NT2/D1 (cell line): ENCODE data around the gene GMDS.

ENCODE experiments used
- DNase-seq: peaks from one replicate; pipeline ENCODE4 v3.0.0-alpha.2; 2011; ENCODE audit warnings: low read depth, low spot score
- H3K27me3 ChIP-seq: 2 replicates; pipeline ENCODE4 v1.6.0; 2011; ENCODE audit warnings: mild to moderate bottlenecking; ENCODE audit not compliant: insufficient read length, insufficient read depth
- H3K36me3 ChIP-seq: 2 replicates; pipeline ENCODE4 v1.6.1; 2011; ENCODE audit warnings: mild to moderate bottlenecking, low read length, mixed read lengths; ENCODE audit not compliant: insufficient read depth, insufficient read length
- H3K4me1 ChIP-seq: 2 replicates; pipeline ENCODE4 v1.5.1; 2011; ENCODE audit not compliant: insufficient read depth, insufficient read length
- H3K4me3 ChIP-seq: 2 replicates; pipeline ENCODE4 v1.5.1; 2011; ENCODE audit warnings: low read depth; ENCODE audit not compliant: insufficient read length
- H3K9ac ChIP-seq: 2 replicates; pipeline ENCODE4 v1.6.0; 2011; ENCODE audit warnings: low read depth; ENCODE audit not compliant: insufficient read length
- H3K9me3 ChIP-seq: 2 replicates; pipeline ENCODE4 v1.5.1; 2011; ENCODE audit warnings: mild to moderate bottlenecking, low read length; ENCODE audit not compliant: insufficient read depth
- SUZ12 ChIP-seq: IDR thresholded peaks from 2 replicates; pipeline ENCODE4 v1.6.1; 2011; ENCODE audit not compliant: insufficient read length, insufficient read depth; ENCODE audit errors: extremely low read depth
- YY1 ChIP-seq: IDR thresholded peaks from 2 replicates; pipeline ENCODE4 v1.6.1; 2011; ENCODE audit not compliant: insufficient read length, insufficient read depth
- ZNF274 ChIP-seq: IDR thresholded peaks from 2 replicates; pipeline ENCODE4 v1.6.1; 2011; ENCODE audit warnings: mild to moderate bottlenecking, low read depth, low read length

The GMDS gene

DNA sequence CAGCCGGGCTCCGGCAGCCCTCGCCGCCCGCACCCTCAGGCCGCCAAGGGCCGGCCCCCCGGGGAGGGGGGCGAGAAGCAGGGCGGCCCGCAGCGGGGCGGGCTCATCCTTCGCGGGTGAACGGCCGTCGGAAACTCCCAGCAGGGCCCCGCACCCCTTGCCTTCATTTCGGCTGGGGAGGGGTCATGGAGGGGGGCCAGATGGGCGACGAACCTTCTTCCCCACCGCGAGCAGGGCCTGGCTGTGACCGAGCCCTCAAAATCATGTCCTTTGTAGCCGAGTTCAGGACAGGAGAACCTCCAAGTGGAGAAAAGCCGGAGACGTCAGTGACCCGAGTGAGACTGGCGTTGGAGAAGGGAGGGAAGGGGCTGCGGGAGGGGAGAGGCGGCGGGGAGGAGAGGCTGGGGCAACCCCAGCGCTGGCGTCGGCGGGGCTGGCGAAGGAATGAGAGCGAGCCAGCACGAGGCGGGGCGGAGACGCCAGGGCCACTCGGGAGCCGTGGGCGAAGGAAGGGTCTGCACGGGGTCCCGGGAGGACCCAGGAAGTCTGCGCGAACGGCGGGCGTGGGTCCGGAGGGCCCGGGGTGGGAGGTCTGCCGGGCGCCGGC lies 636.3 kb downstream of the GMDS start:
- H3K9ac ChIP-seq: no peak overlapping the region
- H3K4me1 ChIP-seq: peaks cover 7% of the 10 kb centered on the region
- TF ChIP-seq SUZ12 (no peak), ZNF274 (no peak), YY1 (no peak)
- DNase-seq: no peak
- H3K4me3 ChIP-seq: peak overlapping the region; percentile 28
- no peaks in the 10 kb centered on the region for H3K36me3 ChIP-seq
- H3K9me3 ChIP-seq: no peaks in the 10 kb centered on the region
- H3K27me3 ChIP-seq: peaks cover 85% of the 10 kb centered on the region

DNA sequence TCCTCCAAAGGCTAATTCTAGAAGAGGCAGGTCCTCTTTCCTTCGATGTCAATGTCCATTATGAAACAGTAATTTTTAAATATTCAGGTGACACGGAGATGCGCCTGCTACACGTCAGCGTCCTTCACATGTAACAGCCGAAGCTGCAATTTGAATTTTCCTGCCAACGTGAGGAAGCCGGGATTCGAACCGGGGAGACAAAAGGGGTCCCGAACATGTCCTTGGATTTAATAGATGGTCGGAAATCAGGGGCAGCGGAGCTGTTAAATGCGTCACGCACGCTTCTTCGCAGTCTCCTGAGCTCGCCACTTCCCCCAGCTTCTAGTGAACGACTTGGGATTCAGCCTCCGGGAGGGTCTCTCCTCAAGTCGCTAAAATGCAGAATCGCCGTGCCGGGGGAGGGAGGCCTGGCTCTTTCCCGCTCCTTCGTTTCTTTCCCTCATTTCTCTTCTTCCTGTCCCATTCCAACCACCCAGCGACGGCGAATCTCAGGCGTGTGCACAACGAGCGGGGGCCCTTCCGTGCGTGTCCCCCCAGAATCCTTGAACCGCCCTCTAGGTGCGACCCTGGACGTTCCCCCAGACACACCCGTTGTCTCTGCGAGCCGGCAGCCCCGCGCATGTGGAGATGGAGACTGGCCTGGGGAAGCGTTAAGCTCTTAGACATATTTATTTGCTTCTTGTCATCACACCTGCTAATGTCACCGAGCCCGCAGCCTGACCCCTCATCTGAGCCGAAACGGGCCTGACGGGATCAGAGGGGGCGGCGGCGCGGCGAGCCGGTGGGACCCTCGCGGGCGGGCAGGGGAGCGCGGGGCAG lies 637.0 kb downstream of the GMDS start:
- Histone ChIP-seq H3K4me3 (peak overlapping the region; percentile 28), H3K9ac (no peak overlapping the region), H3K4me1 (peaks cover 7% of the 10 kb centered on the region), H3K27me3 (peaks cover 85% of the 10 kb centered on the region), H3K9me3 (no peaks in the 10 kb centered on the region), H3K36me3 (no peaks in the 10 kb centered on the region)
- TF ChIP-seq ZNF274: no peak
- no peak for TF ChIP-seq YY1
- TF ChIP-seq SUZ12: no peak
- no peak for DNase-seq

DNA sequence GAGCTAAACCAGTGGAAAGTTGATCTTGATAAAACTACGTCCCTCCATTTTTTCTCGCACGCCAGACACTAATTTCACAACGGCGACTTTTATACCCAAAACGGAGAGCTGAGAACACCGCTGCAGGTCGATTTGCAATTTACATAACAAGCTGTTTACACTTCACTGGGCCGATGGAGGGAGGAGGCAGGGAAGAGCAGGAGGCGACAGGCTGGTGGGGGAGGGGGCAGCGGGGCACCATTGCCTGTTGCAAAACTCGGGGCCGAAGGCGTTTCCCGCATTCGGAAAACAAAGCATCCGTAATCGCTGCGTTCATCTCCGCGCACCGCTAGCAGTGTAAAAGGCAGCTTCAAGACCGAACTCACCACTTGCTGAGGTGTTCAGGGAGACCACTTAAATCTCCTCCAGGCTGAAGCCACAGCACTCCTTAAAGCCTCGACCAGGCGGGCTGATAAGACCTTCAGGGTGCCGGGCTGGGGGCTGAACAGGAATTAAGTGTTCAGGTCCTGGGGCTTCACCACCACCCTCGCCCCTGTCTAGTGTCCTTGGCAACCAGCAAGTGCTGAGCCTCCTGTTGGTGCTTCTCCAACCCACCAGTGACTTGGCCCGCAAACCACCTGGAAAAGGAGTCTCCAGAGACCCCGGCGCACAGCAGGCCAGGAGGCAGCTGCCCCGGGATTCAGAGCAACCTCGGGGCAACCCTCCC lies 637.7 kb downstream of the GMDS start:
- Histone ChIP-seq H3K9me3 (no peaks in the 10 kb centered on the region), H3K4me3 (peak overlapping the region; percentile 21), H3K4me1 (peaks cover 7% of the 10 kb centered on the region), H3K27me3 (peaks cover 85% of the 10 kb centered on the region), H3K9ac (no peak overlapping the region), H3K36me3 (no peaks in the 10 kb centered on the region)
- TF ChIP-seq SUZ12 (no peak), YY1 (no peak), ZNF274 (no peak)
- no peak for DNase-seq

DNA sequence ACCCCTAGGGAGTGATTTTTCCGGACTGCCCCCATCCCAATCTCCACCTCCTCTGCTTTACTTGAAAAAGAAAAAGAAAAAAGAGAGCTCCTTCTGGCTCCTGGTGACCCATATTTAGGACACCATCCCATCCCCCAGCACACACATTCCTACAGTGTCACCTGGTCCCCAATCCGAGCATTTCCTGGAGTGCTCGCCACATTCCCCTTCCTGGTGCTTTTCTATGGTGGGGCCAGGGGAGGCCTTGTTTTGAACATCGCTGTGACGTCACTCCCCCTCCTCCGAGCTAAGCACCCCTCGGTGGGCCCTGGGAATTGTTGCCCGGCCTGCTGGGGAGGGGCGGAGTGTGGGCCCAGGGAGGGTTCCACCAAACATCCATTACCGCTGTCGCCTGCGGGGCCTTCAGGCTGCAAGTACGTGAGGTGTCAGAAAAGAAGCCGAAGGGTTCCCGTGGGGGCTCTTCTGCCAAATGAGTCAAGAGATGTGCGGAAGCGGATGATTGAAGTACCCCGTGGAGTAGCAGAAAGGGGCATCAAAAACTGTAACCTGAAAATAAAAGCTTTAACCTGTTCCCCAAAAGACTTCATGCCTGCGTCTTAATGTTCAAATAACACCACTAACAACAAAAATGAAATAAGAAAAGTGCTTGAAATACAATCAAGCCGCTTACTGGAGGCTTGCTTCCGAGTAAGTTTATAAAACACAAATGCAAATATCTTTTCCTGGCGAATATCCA lies 638.5 kb downstream of the GMDS start:
- Histone ChIP-seq H3K4me3 (peak overlapping the region; percentile 21), H3K4me1 (peaks cover 7% of the 10 kb centered on the region), H3K9ac (no peak overlapping the region), H3K36me3 (no peaks in the 10 kb centered on the region), H3K9me3 (no peaks in the 10 kb centered on the region), H3K27me3 (peaks cover 85% of the 10 kb centered on the region)
- DNase-seq: no peak
- TF ChIP-seq ZNF274: no peak
- no peak for TF ChIP-seq YY1

DNA sequence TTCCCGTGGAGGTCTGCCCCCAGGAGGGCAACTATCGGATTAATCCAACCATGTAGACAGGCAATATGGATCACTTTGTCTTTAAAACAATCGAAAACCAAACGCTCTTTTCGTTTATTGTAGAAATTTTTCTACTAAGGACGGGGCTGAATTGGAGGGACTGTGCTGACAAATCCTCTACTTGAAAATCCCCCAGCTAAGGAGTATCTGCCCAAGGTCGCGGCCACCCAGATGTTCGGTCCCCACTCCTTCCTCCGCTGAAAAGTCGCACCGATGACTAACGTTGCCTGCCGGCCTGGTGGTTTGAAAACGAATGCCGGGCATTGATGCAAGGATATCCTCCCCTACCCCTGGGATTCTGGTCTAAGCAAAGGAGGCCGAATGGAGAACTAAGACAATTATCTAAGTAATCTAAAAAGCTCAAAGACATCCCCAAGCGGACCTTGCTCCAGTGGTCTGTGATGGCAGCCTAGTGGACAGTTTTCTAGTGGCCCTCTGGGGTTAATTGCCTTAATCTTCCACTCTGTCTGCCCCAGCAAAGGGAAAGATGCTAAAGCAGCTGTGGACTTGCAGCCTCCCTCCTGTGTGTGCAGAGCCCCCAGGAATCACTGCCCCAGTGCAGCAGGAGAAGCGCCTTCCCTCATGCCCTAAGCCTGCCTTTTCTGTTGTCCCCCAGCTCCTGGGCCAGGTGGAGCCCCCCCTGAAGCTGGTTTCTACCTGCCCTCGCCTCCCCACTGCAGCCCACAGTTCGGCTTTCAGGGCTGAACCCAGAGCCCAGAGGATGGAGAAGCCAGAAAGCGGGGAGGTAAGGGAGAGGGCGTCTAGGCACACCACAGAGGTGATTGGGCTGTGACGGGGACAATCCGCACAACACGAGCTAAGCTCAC lies 639.3 kb downstream of the GMDS start:
- Histone ChIP-seq H3K9me3 (no peaks in the 10 kb centered on the region), H3K9ac (no peak overlapping the region), H3K36me3 (no peaks in the 10 kb centered on the region), H3K27me3 (peaks cover 81% of the 10 kb centered on the region), H3K4me3 (peak overlapping the region; percentile 21), H3K4me1 (peaks cover 7% of the 10 kb centered on the region)
- DNase-seq: no peak
- TF ChIP-seq SUZ12: no peak

DNA sequence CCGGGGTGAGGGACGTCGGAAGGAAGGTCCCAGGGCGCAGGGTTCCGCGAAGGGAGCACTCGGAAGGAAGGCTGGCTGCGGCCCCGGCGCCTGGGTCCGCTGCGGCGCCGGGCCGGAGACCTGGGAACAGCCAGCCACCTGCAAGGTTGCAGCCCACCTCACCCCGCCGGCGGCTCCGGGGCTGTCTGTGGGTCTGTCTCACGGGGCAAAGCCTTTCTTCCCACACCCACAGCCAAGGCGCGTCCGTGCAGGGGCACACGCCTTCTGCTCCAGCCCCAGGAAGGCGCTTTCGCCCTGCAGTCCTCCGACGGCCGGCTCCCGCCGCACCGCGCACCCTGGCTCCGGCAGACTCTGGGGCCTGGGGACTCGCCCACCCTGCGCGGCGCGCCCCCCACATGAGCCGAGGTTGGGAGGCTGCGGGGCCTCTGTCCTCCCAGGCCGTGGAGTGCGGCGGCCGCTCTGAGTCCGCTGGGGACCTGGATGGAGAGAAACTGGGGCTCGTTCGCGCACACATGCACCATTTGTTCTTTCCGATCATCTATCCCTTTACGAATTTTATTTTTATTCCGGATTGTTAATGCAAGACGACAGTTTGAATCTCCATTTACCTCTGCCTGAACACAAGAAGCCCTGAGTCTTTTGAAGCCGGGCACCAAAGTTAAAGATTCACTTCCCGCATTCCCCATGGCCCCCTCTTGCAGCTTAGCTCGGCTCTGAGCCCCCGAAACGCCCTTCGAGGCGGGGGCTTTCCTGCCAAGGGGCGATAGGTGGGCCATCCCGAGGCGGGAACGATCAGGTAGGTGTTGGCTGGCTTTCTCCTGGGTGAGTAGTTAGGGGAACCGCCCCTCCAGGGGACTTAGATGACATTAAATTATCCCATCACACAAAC lies 640.2 kb downstream of the GMDS start:
- H3K9ac ChIP-seq: peak overlapping the region; percentile 61
- peak overlapping the region; percentile 48 for H3K4me3 ChIP-seq
- no peaks in the 10 kb centered on the region for H3K36me3 ChIP-seq
- peaks cover 72% of the 10 kb centered on the region for H3K27me3 ChIP-seq
- H3K4me1 ChIP-seq: peaks cover 7% of the 10 kb centered on the region
- DNase-seq: no peak
- TF ChIP-seq SUZ12: peak; percentile 88
- no peak for TF ChIP-seq YY1
- no peak for TF ChIP-seq ZNF274
- H3K9me3 ChIP-seq: no peaks in the 10 kb centered on the region
